ENCODE data around the gene EID3.

GRCh38 chr12:104319918-104320626 is 16.5 kb downstream of the EID3 start:
- TF ChIP-seq CTCF (IDR thresholded peaks at IDR 0.05; ENCODE audit: low read depth, low read length, missing input control) (no peak), TAF1 (conservative IDR thresholded peaks at IDR 0.05) (no peak), RAD21 (IDR thresholded peaks at IDR 0.05) (no peak), ATF3 (IDR thresholded peaks at IDR 0.05) (no peak), RXRA (IDR thresholded peaks at IDR 0.05) (no peak), REST (IDR thresholded peaks at IDR 0.05) (no peak), MAX (IDR thresholded peaks at IDR 0.05) (no peak), GABPA (IDR thresholded peaks at IDR 0.05 in 1 of 2, conservative IDR thresholded peaks at IDR 0.05 in 1 of 2) (no peak), YY1 (IDR thresholded peaks at IDR 0.05) (no peak), EGR1 (IDR thresholded peaks at IDR 0.05; ENCODE audit: low read depth in 2 of 2) (no peak), SP1 (IDR thresholded peaks at IDR 0.05) (no peak), ZBTB33 (IDR thresholded peaks at IDR 0.05) (no peak)

Measured in liver (tissue), 3 donors.